ENCODE measurements around the gene ZCCHC14. TPM values are rescaled to one million over a fixed set of nuclear protein-coding genes. Genes with fewer than 3 reads are reported as not detected.
"Not testable (repeated sequence)": the region's sequence is repeated elsewhere in the genome, so short reads cannot be mapped to it uniquely, and the experiment has no call there.

The ZCCHC14 gene
- total RNA-seq, 1 donor from 2014 or later = 6.3 TPM

DNA sequence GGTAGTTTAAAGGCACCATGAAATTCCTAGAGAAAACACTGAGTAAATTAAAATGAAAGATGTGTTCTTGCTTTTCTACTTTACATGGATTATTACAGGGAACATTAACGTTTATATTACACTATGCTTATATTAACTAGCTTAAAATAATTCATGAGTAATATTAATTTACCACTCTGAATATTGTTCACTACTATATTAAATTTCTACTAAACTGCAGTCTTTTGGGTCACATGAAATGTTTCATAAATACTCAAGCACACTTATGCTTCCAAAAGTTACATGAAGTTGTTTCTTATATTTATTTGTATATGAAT, 104.0 kb downstream of the ZCCHC14 start:
- intact Hi-C loops (cut with micrococcal nuclease) = loop anchor here (1.0 to 2.0 kb wide), 4 partner anchors 71 to 833 kb away; partner anchors contain the start of genes C16orf95, MTHFSD and ZCCHC14

DNA sequence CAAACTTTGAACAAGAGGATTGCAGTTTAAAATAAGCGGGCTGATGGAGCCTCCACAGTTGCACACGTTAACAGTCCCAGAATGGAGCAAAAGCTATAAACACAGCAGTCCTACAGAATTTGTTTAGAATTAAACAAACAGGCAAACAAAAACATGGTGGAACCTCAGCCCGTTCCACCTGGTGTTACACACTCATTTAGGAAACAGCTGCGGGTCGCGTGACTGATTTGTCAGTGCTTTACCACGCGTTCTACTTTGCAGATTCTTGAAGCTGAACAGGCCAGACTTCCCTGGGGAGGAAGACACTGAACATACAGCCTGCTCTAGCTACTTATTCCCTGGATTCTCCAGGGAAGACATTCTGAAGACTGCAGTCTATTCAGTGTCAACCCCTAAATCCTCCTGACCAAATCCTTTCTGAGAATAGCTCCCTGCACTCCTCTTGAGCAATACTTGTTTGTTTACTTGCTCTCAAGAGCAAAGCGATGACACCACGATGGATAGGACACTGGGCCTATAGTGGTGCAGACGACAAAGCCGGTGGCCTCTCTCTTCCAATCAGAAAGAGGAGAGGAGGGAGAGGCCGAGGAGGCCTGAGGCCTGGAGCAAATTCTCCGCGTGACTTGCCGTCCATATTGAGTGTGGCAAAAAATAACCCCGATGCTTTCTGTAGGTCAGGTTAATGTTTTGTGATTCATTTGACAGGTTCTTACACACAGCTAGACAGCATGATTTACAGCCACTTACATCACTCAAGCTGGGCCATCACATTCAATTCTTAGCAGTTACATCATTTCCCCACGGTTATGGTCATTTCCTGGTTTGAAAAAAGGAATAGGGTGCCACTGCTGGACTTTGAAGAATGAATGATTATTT, 104.6 kb downstream of the ZCCHC14 start:
- intact Hi-C loops (cut with micrococcal nuclease) = loop anchor here (1.0 to 2.0 kb wide), 4 partner anchors 71 to 833 kb away; partner anchors contain the start of genes C16orf95, MTHFSD and ZCCHC14

DNA sequence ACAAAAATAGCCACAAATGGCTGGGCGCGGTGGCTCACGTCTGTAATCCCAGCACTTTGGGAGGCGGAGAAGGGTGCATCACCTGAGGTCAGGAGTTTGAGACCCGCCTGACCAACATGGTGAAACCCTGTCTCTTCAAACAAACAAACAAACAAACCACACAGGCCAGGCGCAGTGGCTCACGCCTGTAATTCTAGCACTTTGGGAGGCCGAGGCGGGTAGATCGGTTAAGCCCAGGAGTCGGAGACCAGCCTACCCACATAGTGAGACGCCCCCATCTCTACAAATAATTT, 108.0 kb downstream of the ZCCHC14 start:
- intact Hi-C loops (cut with micrococcal nuclease) = loop anchor here (1.0 to 5.0 kb wide), 3 partner anchors 7 to 1833 kb away; partner anchors contain the start of genes MAP1LC3B and ZCCHC14

DNA sequence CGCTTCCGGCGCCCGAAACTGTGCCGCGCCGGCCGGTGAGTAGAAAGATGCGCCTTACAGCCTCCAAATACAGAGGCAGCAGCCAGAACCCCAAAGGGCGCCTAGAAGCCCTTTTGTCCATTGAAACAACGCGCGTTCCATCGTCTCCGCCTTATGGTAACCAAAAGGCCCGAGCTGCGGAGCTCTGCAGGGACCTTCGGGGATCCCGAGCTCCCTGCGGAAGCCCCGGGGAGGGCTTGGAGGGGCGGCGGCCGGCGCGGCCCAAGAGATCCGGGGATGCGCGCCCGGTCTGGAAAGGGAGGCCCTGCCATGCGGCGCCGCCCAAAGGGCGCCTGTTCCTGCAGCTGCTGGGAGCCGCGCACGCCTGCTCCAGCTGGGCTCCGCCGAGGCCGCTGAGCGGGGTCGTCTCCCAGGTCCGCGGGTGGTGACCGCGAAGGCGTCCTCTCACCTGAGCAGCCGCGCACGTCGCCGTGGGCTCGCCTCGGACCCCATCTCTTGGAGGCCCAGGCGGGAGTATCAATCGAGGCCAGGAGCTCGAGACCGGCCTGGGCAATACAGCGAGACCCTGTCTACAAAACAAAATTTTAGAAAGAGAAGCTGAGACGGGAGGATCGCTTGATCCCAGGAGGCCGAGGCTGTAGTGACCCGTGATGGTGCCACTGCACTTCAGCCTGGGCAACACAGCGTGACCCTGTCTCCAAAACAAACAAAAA, 108.5 kb downstream of the ZCCHC14 start:
- intact Hi-C loops (cut with micrococcal nuclease) = loop anchor here (1.0 to 5.0 kb wide), 3 partner anchors 8 to 1832 kb away; partner anchors contain the start of genes MAP1LC3B and ZCCHC14

DNA sequence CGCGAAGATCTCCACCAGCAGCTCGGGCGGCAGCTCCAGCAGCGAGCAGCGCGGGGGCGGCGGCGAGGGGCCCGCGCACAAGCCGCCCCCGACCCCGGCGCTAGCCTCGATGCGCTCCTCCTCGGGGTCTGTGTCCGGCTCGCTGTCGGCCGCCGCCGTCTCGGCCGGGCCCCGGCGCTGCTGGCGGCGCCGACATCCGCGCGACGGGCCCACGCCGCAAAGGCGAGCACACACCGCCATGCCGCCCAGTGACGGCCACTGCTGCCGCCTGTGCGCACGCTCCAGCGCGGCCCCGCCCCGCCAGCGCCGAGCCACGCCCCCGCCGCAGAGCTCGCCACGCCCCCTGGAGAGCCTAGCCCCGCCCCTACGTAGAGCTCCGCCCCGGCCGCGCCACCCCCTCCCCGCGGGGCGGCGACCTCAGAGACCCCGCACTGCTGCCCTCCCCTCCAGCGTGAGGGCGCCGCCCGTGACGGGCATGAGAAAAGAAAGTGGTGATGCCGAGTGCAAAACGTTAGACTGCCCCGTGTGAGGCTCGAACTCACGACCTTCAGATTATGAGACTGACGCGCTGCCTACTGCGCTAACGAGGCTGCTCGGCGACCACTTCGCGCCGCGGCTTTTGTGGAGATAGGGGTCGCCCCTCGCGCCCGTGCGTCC, 109.2 kb downstream of the ZCCHC14 start, which contains the start of gene FBXO31:
FBXO31 (minus strand) TSS at position 272 of the 657 bp plus-strand sequence; CDS start at position 240, 32 bp downstream.
- intact Hi-C loops (cut with micrococcal nuclease) = loop anchor here (1.0 to 5.0 kb wide), 7 partner anchors 9 to 1831 kb away; partner anchors contain the start of genes C16orf95, MAP1LC3B, ZC3H18 and ZCCHC14

DNA sequence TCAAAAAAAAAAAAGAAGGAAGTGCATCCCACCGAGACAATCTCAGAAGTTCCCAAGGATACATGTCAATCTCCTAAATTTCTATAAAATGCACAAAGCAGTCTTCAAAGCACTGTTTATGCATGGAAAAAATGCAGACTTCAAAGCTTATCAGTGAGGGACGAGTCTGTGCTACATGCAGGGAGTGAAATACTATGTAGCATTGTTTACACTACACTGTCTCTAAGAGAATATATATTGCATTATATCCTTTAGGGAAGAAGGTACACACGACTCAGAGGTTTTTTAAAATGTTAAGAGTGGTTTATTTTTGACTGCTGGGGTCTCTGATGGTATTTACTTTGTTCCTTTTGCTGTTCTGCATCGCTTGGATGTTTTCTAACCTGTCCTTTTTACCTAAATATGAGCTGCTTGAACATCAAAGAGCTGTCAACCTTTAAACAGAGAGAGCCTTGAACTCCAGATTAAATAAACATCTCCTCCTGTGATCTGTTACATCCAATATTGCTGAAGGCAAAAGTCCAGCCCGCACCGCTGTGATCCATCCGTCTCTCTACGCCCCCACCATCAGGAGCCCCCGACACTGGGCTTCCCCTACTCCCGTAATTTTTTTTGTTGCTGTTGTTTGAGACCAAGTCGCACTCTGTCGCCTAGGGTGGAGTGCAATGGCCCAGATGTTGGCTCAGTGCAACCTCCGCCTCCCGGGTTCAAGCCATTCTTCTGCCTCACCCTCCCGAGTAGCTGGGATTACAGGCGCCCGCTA, 110.6 kb downstream of the ZCCHC14 start:
- intact Hi-C loops (cut with micrococcal nuclease) = loop anchor here (2.0 to 5.0 kb wide), 4 partner anchors 37 to 1830 kb away; partner anchors contain the start of genes ZC3H18 and ZFPM1

DNA sequence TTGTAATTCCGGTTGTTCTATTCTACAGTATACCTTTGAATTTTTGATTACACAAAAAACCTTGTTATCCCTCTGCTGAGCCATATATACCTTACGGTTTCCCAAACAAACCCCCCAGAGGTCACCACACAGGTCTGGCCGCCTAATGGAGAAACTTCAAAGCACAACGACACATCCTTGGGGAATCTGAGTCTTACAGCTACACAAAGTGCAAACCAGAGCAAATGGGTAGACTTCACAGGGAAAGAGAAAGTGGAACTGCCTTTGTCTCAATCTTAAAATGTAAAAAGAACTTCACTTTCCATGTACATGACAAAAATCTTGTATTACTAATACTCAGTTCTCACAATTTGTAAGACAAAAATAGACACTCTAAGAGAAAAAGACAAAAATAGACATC, 111.9 kb downstream of the ZCCHC14 start:
- intact Hi-C loops (cut with micrococcal nuclease) = loop anchor here (5.0 kb wide), 1 partner anchor 1829 kb away; no protein-coding TSS in a partner anchor

DNA sequence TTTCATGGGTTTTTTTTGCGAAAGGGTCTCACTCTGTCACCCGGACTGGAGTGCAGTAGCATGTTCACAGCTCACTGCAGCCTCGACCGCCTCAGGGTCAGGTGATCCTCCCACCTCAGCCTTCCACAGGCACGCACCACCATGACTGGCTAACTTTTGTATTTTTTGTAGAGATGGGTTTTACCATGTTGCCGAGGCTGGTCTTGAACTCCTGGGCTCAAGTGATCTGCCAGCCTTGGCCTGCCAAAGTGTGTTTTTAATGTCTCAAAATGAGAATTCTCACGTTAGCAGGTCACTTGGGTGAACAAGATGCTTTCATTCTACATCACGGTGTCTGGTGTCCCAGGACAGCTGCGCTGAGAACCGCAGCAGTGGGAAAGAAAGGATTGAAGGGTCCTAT, 112.4 kb downstream of the ZCCHC14 start:
- intact Hi-C loops (cut with micrococcal nuclease) = loop anchor here (5.0 kb wide), 1 partner anchor 1828 kb away; no protein-coding TSS in a partner anchor

DNA sequence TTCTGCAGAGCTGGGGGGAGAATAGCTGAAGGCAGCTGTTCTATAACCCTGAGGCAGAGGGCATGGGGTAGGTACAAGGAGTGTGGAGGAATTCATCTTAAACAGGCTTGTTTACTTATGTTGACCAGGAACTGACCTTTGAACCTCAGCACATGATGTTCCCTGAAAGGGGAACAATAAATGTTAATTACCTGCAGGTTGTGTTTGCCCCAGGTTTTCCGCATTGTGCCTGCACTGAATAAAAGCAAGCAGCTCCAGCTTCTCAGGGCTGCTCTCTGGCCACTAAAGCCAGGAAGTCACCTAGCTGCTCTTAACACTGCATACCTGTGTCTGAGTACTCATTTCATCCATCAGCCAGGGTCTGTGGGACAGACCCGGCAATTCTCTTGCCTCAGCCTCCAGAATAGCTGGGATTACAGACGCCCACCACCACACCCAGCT, 113.5 kb downstream of the ZCCHC14 start:
- intact Hi-C loops (cut with micrococcal nuclease) = not testable (repeated sequence)

DNA sequence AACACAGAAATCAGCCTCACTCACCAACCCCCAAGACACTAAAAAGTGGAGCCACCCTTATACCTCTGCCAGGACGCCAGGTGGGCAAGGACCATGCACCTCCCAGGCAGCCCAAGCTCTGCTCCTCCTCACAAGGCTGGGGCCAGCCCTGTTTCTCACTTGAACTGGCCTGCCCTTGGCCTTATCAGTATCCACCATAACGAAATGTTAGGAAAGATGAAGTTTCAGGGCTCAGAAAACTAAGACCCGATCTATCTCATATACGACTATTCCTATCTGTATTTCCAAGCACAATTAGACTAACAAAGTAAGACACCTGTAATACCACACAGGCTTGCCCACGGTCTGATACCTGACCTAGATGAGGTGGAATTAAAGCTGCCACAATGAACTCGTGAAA, 116.2 kb downstream of the ZCCHC14 start:
- intact Hi-C loops (cut with micrococcal nuclease) = no loop called here

DNA sequence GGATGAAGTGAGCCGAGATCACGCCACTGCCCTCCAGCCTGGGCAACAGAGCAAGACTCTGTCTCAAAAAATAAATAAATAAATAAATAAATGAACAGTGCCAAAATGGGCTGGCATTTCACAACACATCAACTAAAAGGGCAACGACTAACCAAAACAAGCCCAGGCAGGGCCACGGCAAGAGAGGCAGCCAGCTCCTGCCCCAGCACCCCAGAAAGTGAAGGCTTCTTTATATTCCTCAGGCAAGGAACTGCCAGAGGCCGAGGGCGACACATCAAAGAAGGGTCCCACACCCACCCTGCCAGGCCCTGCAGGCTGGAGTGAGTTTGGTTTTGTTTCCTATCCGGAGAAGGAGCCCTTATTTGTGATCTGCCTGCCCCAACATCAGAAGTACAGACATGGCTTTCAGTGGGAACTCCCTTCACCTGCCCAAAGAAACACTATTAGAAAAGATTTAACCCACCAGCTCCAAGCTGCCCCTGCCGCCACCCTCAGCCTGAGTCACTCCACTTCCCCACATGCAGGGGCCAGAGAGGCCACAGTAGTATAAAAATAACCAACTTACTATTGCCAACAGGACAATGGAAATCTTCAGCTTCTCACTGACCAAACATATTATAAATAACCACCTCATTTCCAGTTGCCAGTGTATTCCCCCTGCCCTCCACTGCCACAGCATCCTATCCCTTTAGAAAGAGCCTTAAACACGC, 117.2 kb downstream of the ZCCHC14 start:
- intact Hi-C loops (cut with micrococcal nuclease) = no loop called here

DNA sequence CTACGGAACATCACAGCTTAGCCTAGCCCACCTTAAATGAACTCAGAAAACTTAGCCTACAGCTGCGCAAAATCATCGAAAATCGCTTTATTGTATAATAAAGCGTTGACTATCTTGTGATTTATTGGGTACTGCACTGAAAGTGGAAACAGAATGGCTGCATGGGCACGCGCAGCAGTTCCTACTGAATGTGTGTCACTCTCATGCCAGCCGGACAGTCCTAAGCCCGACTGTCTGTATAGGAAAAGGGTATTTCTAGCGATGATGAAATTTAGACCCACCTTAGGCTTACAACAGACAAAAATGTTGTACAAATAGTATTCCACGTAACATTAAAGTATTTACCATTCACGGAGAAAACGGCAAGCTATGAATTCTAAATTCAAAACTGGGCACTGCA, 118.5 kb downstream of the ZCCHC14 start:
- intact Hi-C loops (cut with micrococcal nuclease) = no loop called here

DNA sequence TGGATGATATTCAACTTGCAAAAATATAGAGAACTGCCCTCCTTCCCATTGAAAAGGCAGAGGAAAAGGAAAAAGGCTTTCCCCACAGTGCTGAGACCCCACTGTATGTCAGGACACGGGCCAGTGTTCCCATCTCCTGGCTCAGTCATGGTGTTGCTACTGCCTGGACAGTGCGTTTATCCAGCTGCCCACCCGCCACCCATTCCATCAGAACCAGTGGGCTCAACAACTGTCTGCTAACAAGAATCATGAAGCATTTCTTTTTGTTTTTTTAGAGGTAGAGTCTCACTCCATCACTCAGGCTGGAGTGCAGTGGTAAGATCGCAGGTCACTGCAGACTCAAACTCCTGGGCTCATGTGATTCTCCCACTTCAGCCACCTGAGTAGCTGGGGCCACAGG, 120.5 kb downstream of the ZCCHC14 start:
- intact Hi-C loops (cut with micrococcal nuclease) = no loop called here

DNA sequence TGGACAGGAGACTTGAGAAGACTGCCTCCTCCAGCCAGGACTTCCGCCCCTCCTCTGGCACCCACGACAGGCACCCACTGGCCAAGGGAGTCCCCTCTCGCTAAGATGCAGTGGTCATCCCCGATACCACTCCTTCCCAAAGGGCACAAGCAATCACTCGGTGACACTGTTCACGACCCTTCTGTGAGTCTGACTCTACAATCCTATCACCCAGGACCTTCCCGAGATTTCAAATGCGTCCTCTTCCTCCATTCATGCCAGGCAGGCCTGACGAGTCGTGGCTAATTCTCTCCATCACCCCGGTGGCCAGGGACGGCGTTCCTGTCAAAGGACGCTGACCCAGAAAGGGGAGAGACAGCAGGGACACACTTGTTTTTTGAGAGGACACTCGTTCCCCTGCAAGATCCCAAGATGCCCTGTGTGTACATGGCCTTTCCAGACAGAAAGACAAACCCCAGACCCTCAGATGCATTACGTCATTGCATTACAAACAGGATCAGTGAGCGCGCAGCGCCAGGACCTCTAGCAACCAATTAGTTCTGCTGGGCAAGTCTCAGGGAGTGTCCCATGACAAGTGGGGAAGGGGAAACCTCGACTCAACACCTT, 121.5 kb downstream of the ZCCHC14 start:
- intact Hi-C loops (cut with micrococcal nuclease) = no loop called here

DNA sequence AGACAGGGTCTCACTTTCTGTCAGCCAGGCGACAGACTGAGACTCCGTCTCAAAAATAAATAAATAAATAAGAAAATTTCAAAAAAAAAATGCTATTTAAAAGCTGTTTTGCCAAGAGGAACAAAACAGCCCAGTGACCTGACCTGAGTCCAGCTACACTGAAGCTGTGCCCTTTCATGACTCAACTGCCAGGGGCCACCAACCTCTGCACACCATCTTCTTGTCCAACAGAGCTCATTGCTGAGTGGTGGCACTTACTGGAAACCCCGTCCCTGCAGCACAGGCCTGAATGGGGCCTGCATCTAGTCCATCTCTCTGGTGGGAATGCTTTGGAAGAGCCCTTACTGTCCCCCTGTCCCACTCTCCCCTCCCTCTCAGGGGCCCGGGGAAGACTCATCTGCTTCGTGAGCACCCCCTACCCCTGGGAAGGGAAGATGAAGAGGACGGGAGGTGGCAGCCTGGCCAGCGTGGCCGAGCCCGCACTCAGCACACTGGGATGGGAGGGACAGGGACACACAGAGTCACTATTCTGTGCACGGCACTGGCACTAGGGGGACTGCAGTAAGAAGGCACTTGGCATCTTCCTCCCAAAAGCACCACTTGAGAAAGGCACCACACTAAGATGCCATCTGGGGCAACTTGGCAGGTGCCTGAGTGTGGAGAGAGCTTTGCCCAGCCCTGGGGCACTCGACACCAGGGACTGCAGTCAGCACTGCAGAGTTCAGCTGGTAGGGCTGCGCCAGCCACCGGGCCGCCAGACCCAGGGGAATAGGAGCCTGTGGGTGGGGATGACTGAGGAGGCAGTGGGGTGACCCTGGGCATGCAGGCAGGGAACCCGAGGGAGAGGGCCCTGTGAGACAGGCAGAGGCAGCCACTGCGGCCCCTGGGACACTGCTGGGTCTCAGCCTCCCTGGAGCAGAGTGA, 122.8 kb downstream of the ZCCHC14 start:
- intact Hi-C loops (cut with micrococcal nuclease) = no loop called here

DNA sequence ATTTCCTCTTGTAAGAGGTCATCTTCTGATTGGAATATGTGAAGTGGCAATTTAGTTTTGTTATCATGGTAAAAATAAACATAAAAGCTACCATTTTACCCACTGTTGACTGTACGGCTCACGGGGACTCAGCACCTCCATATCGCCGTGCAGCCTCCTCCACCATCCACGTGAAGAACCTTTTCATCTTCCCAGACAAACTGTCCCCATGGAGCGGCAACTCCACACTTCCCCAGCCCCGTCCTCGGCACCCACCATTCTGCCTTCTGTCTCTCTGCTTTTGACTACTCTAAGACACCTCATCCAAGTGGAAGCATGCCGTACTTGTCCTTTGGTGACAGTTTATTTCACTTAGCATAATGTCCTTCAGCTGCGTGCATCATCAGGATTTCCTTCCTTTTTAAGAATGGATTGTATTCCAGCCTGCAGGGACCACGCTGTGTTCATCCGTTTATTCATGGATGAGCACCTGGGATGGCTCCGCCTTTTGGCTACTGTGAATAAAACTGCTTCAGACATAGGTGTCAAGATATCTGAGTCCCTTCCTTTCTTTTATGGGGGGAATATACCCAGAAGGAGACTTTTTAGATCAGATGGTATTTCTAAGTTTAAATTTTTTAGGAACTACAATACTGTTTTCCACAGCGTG, 123.6 kb downstream of the ZCCHC14 start:
- intact Hi-C loops (cut with micrococcal nuclease) = no loop called here

DNA sequence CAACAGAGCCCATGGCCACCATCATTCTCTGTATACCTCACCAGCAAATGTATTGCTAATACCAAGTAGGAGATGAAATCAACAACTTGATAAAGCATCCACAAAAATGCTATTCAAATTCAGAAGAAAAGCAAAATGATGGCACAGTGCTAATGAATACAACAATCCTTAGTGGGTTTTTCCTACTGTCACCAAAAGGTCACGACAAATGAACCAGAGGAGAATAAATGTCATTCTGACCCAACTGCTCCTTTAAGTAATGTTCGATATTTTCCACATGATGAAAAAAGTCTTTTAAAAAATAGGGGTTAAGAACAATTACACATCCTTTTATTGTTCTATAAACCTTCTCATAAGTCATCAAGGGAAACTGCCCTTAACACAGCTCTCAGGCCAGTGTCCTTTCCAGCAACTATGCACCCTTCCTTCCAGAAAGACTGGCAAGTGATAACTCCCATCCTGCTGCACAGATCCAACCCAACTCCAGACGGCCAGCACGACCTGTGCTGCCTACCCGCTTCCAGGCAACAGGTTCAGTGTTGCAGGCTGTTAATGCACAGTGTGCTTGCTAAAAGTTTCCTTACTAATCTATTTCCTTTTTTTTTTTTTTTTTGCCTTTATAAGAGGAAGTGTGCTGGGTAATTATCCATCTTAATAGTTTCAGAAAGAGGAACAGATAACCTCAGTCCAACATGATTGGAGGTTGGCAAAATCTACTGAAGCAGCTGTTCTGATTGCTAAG, 124.6 kb downstream of the ZCCHC14 start:
- intact Hi-C loops (cut with micrococcal nuclease) = no loop called here

Data from T-helper 1 cell treated with Interleukin-12 subunit alpha and Interleukin-12 subunit beta and Interleukin-4 antibody, amounts not matched to agents 30 ng/mL and 1 ng/mL, for 36 hours (primary cell).